GM21786 (cell line): Measurements from ENCODE around the gene WBP2NL.

Experiments
- ATAC-seq: cut with Tn5 transposase; IDR thresholded peaks from one replicate; pipeline ENCODE4 v1.9.1; 2021; ENCODE audit not compliant: unreplicated experiment

WBP2NL gene

GRCh38 chr22:41976961-41977566 is 21.5 kb upstream of the WBP2NL start:
- no peak for ATAC-seq

- ATAC-seq, result no peak
Observed at GRCh38 chr22:41978732-41979131, 19.9 kb upstream of the WBP2NL start.

- no peak for ATAC-seq
Observed at GRCh38 chr22:41979423-41980250, 19.0 kb upstream of the WBP2NL start.

- ATAC-seq, result no peak
Observed at GRCh38 chr22:41982865-41983264, 15.7 kb upstream of the WBP2NL start.

- ATAC-seq, result no peak
Observed at GRCh38 chr22:41983513-41984405, 14.8 kb upstream of the WBP2NL start.

GRCh38 chr22:41987276-41987675 is 11.3 kb upstream of the WBP2NL start:
- ATAC-seq, result no peak

GRCh38 chr22:41989246-41989645 is 9.3 kb upstream of the WBP2NL start:
- no peak for ATAC-seq

- no peak for ATAC-seq
Observed at GRCh38 chr22:41991111-41991510, 7.5 kb upstream of the WBP2NL start.

- no peak for ATAC-seq
Observed at GRCh38 chr22:41992496-41992895, 6.1 kb upstream of the WBP2NL start.

- no peak for ATAC-seq
Observed at GRCh38 chr22:41995211-41995610, 3.4 kb upstream of the WBP2NL start.

GRCh38 chr22:41996826-41997225 is 1.8 kb upstream of the WBP2NL start:
- no peak for ATAC-seq

GRCh38 chr22:42000466-42000865 is 1.9 kb downstream of the WBP2NL start:
- ATAC-seq, result no peak

- no peak for ATAC-seq
Observed at GRCh38 chr22:42001121-42001520, 2.5 kb downstream of the WBP2NL start.

GRCh38 chr22:42001706-42002105 is 3.1 kb downstream of the WBP2NL start:
- ATAC-seq, result no peak

GRCh38 chr22:42007922-42008321 is 9.3 kb downstream of the WBP2NL start:
- no peak for ATAC-seq

GRCh38 chr22:42010778-42011177 is 12.2 kb downstream of the WBP2NL start:
- no peak for ATAC-seq

GRCh38 chr22:42013385-42013784 is 14.8 kb downstream of the WBP2NL start:
- ATAC-seq, result no peak

GRCh38 chr22:42016111-42016510 is 17.5 kb downstream of the WBP2NL start:
- ATAC-seq, result no peak

GRCh38 chr22:42018224-42018623 is 19.6 kb downstream of the WBP2NL start:
- no peak for ATAC-seq

GRCh38 chr22:42021571-42021970 is 23.0 kb downstream of the WBP2NL start:
- no peak for ATAC-seq

- no peak for ATAC-seq
Observed at GRCh38 chr22:42022162-42022847, 23.7 kb downstream of the WBP2NL start.
